Activated naive CD4-positive, alpha-beta T cell treated with anti-CD3 and anti-CD28 coated beads, Interleukin-2, amount 50 U/mL, for 16 hours (primary cell): Measurements from ENCODE around the gene SLC17A9.

Source experiments
- DNase-seq: peaks from one replicate; pipeline ENCODE4 v3.0.0-alpha.2; 2020

SLC17A9 gene

GRCh38 chr20:62952373-62952967, at the start of gene SLC17A9:
Gene SLC17A9 (plus strand): TSS chr20:62952709. CDS start chr20:62952831, 122 bp downstream.
- no peak for DNase-seq

GRCh38 chr20:62902926-62903615, 49.4 kb upstream of the SLC17A9 start:
- no peak for DNase-seq

GRCh38 chr20:62905536-62906117, 46.9 kb upstream of the SLC17A9 start:
- DNase-seq = no peak

- no peak for DNase-seq
Observed at GRCh38 chr20:62906209-62906608, 46.3 kb upstream of the SLC17A9 start.

- DNase-seq = no peak
Observed at GRCh38 chr20:62906647-62907375, 45.7 kb upstream of the SLC17A9 start.

- DNase-seq = peak; percentile 47
Observed at GRCh38 chr20:62907384-62908317, 44.9 kb upstream of the SLC17A9 start.

GRCh38 chr20:62908971-62909791, 43.3 kb upstream of the SLC17A9 start:
- DNase-seq = no peak

GRCh38 chr20:62910217-62910766, 42.2 kb upstream of the SLC17A9 start:
- no peak for DNase-seq

GRCh38 chr20:62910777-62911497, 41.6 kb upstream of the SLC17A9 start:
- no peak for DNase-seq

GRCh38 chr20:62911701-62912280, 40.7 kb upstream of the SLC17A9 start:
- no peak for DNase-seq

- no peak for DNase-seq
Observed at GRCh38 chr20:62913043-62913630, 39.4 kb upstream of the SLC17A9 start.

GRCh38 chr20:62914436-62914835, 38.1 kb upstream of the SLC17A9 start:
- DNase-seq = no peak

- DNase-seq = no peak
Observed at GRCh38 chr20:62914970-62915457, 37.5 kb upstream of the SLC17A9 start.

- DNase-seq = no peak
Observed at GRCh38 chr20:62916703-62917476, 35.6 kb upstream of the SLC17A9 start.

- no peak for DNase-seq
Observed at GRCh38 chr20:62917720-62918119, 34.8 kb upstream of the SLC17A9 start.

- DNase-seq = no peak
Observed at GRCh38 chr20:62918147-62918546, 34.4 kb upstream of the SLC17A9 start.

- DNase-seq = peak; percentile 31
Observed at GRCh38 chr20:62918831-62919230, 33.7 kb upstream of the SLC17A9 start.

GRCh38 chr20:62920039-62920645, 32.4 kb upstream of the SLC17A9 start:
- DNase-seq = no peak
